Right renal pelvis (tissue), 4 donors: ENCODE data around the gene CBX4. TPM values are rescaled to one million over a fixed set of nuclear protein-coding genes. Genes with fewer than 3 reads are reported as not detected.

Experiments
- DNase-seq, 4 donors: peaks; one replicate each; pipeline ENCODE4 v3.0.0-alpha.2; 2013; ENCODE audit warnings: low read depth in 4 of 4, low spot score in 3 of 4, missing footprints in 1 of 4
- polyA plus RNA-seq, 4 donors: library from polyadenylated mRNA; unstranded; fragments of 120-200 nt; gene quantifications; one replicate each; pipeline ENCODE4 v1.2.1, GENCODE V29; 2013; ENCODE audit not compliant: insufficient read length in 4 of 4

The CBX4 gene
- polyA plus RNA-seq, result 10 to 100 TPM; 12.2 to 16.7 (median 14.0) TPM

GRCh38 chr17:79839356-79840268 is at the start of gene CBX4:
TSS of gene CBX4 (minus strand) at chr17:79839440. CDS start at chr17:79839251, 189 bp downstream.
- peak in 3 of 4 donors; percentile 86 to 90 (median 86) for DNase-seq

GRCh38 chr17:79888009-79888540 is 48.8 kb upstream of the CBX4 start:
- no peak for DNase-seq

- no peak for DNase-seq
Observed at GRCh38 chr17:79887451-79887991, 48.3 kb upstream of the CBX4 start.

GRCh38 chr17:79883202-79883601 is 44.0 kb upstream of the CBX4 start:
- DNase-seq, result no peak

GRCh38 chr17:79878329-79878947 is 39.2 kb upstream of the CBX4 start:
- DNase-seq, result no peak

GRCh38 chr17:79877041-79877440 is 37.8 kb upstream of the CBX4 start:
- no peak for DNase-seq

- no peak for DNase-seq
Observed at GRCh38 chr17:79875511-79875910, 36.3 kb upstream of the CBX4 start.

- DNase-seq, result no peak
Observed at GRCh38 chr17:79874329-79874981, 35.2 kb upstream of the CBX4 start.

- no peak for DNase-seq
Observed at GRCh38 chr17:79873583-79873982, 34.3 kb upstream of the CBX4 start.

- no peak for DNase-seq
Observed at GRCh38 chr17:79872762-79873161, 33.5 kb upstream of the CBX4 start.

GRCh38 chr17:79871131-79871530 is 31.9 kb upstream of the CBX4 start:
- DNase-seq, result no peak

GRCh38 chr17:79870540-79870939 is 31.3 kb upstream of the CBX4 start:
- DNase-seq, result no peak

GRCh38 chr17:79866791-79867518 is 27.7 kb upstream of the CBX4 start:
- no peak for DNase-seq

- DNase-seq, result no peak
Observed at GRCh38 chr17:79865351-79866210, 26.3 kb upstream of the CBX4 start.

- no peak for DNase-seq
Observed at GRCh38 chr17:79864617-79865250, 25.5 kb upstream of the CBX4 start.

GRCh38 chr17:79864147-79864546 is 24.9 kb upstream of the CBX4 start:
- DNase-seq, result no peak

GRCh38 chr17:79862771-79863440 is 23.7 kb upstream of the CBX4 start:
- DNase-seq, result no peak

- DNase-seq, result no peak
Observed at GRCh38 chr17:79862238-79862637, 23.0 kb upstream of the CBX4 start.
